Loucy (cell line): Measurements from ENCODE around the gene SORCS2.

Experiments used
- EZH2phosphoT487 ChIP-seq: fragments of 200-600 bp; IDR thresholded peaks from 2 replicates; pipeline ENCODE4 v1.6.1; 2018; ENCODE audit warnings: antibody characterized with exemption, mild to moderate bottlenecking, moderate library complexity, borderline replicate concordance
- TF ChIP-seq, protein P1 (sequence below): fragments of 200-600 bp; sonication (generic); conservative IDR thresholded peaks from 2 replicates; pipeline ENCODE4 v1.5.1; 2014; ENCODE audit warnings: mild to moderate bottlenecking, antibody characterized with exemption, low read length

DNA sequence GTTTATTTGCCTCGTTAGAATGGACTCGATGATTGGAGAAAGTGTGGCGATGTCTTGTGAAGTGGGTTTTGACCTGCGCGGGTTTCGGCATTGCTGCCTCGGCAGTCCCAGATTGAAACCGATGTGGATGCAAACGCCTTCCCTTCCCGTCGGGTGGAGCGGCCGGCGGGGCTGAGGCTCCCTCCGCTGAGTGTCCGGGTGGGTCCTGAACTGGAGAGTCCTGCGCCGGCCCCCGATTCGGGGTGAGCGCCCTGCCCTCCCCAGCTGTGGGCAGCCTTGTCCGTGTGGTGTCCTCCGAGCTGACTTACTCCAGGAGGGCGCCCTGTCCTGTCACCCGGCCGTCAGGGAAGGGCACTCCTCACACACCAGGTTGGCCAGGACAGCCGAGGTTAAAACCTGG, 317.7 kb downstream of the SORCS2 start:
- TF ChIP-seq, protein P1, sequence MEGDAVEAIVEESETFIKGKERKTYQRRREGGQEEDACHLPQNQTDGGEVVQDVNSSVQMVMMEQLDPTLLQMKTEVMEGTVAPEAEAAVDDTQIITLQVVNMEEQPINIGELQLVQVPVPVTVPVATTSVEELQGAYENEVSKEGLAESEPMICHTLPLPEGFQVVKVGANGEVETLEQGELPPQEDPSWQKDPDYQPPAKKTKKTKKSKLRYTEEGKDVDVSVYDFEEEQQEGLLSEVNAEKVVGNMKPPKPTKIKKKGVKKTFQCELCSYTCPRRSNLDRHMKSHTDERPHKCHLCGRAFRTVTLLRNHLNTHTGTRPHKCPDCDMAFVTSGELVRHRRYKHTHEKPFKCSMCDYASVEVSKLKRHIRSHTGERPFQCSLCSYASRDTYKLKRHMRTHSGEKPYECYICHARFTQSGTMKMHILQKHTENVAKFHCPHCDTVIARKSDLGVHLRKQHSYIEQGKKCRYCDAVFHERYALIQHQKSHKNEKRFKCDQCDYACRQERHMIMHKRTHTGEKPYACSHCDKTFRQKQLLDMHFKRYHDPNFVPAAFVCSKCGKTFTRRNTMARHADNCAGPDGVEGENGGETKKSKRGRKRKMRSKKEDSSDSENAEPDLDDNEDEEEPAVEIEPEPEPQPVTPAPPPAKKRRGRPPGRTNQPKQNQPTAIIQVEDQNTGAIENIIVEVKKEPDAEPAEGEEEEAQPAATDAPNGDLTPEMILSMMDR: no peak
- no peak for TF ChIP-seq EZH2phosphoT487
